ENCODE results near the gene TRIM10.

DNA sequence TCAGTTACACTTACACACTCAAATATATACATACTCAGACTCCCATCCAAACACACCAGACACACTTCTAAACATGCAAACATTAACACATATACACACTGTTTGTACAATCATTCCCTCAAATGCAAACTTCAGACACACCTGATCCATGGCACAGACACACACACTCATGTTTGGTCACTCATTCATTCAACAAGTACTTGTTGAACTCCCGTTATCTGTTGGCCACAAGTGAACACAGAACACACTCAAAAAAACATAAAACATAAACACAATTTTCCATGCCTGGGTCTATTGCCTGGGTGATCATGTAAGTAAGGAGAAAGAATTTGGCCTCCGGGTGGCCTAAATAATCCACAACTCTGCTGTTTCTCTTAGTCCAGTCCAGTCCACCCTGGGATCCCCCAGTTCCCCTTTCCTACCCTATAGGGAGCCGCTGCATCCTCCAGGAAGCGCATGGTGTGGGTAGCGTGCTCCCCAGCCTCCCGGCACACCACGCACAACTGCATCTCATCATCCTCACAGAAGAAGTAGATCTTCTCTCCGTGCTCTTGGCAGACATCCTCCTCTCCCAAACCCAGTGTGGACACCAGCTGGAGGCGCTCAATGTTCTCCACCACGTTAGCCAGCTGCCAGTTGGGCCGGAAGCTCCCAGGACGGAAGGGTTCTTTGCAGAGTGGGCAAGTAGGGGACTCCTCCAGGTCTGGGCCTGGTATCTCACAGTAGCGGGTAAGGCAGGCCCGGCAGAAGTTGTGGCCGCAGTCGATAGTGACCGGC is 815 bp downstream of the TRIM10 start:
- TF ChIP-seq, protein P1, sequence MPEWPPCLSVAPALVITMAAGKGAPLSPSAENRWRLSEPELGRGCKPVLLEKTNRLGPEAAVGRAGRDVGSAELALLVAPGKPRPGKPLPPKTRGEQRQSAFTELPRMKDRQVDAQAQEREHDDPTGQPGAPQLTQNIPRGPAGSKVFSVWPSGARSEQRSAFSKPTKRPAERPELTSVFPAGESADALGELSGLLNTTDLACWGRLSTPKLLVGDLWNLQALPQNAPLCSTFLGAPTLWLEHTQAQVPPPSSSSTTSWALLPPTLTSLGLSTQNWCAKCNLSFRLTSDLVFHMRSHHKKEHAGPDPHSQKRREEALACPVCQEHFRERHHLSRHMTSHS (tag by site-specific recombination; IDR thresholded peaks at IDR 0.05) = no peak
- no peak for TF ChIP-seq ZBTB1 (tag by site-specific recombination; IDR thresholded peaks at IDR 0.05)
- no peak for TF ChIP-seq ZNF416 (tag by site-specific recombination; IDR thresholded peaks at IDR 0.05)
- TF ChIP-seq, protein P2, sequence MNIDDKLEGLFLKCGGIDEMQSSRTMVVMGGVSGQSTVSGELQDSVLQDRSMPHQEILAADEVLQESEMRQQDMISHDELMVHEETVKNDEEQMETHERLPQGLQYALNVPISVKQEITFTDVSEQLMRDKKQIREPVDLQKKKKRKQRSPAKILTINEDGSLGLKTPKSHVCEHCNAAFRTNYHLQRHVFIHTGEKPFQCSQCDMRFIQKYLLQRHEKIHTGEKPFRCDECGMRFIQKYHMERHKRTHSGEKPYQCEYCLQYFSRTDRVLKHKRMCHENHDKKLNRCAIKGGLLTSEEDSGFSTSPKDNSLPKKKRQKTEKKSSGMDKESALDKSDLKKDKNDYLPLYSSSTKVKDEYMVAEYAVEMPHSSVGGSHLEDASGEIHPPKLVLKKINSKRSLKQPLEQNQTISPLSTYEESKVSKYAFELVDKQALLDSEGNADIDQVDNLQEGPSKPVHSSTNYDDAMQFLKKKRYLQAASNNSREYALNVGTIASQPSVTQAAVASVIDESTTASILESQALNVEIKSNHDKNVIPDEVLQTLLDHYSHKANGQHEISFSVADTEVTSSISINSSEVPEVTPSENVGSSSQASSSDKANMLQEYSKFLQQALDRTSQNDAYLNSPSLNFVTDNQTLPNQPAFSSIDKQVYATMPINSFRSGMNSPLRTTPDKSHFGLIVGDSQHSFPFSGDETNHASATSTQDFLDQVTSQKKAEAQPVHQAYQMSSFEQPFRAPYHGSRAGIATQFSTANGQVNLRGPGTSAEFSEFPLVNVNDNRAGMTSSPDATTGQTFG (tag by site-specific recombination; IDR thresholded peaks at IDR 0.05; ENCODE audit: borderline replicate concordance) = no peak
- no peak for TF ChIP-seq ZBTB8A (tag by site-specific recombination; IDR thresholded peaks at IDR 0.05)
